Measurements from ENCODE around the gene P2RX2. TPM values are rescaled to one million over a fixed set of nuclear protein-coding genes. Genes with fewer than 3 reads are reported as not detected.

P2RX2 gene
- total and polyA plus RNA-seq, 4 donors = not detected

GRCh38 chr12:132602572-132603239, 15.9 kb upstream of the P2RX2 start:
- DNase-seq (ENCODE audit: low spot score) = no peak
- TF ChIP-seq NR2F2 (IDR thresholded peaks at IDR 0.05) = peak; percentile 39
- TF ChIP-seq YY1 (IDR thresholded peaks at IDR 0.05) = no peak
- no peak for TF ChIP-seq GABPA (IDR thresholded peaks at IDR 0.05 in 1 of 2, conservative IDR thresholded peaks at IDR 0.05 in 1 of 2)
- H3K4me1 ChIP-seq (ENCODE audit: control insufficient read depth in 4 of 4, insufficient read depth in 4 of 4, low read length in 3 of 4) = peaks cover 9 to 55% (median 36%) of the 10 kb centered on the region in 4 donors
- peak overlapping the region; percentile 12 to 93 for H3K9ac ChIP-seq (ENCODE audit: low read depth in 1 of 2, low read length in 2 of 2)
- H3K36me3 ChIP-seq (ENCODE audit: control insufficient read depth in 4 of 4, insufficient read depth in 3 of 4, low read depth in 1 of 4, low read length in 3 of 4) = no peaks in the 10 kb centered on the region
- H3K27me3 ChIP-seq (ENCODE audit: control insufficient read depth in 4 of 4, insufficient read depth in 4 of 4, low read length in 3 of 4) = no peaks in the 10 kb centered on the region
- H3K27ac ChIP-seq (ENCODE audit: low read depth in 1 of 2, low read length in 2 of 2) = peak overlapping the region; percentile 76 to 92
- no peaks in the 10 kb centered on the region for H3K9me3 ChIP-seq (ENCODE audit: control insufficient read depth in 4 of 4, low read length in 3 of 4)
- peak overlapping the region; percentile 23 to 66 (median 66) for H3K4me3 ChIP-seq (ENCODE audit: low read depth in 1 of 3, low read length in 3 of 3)
- WGBS = 58% methylated on average over 29 of the region's 29 CpGs

- TF ChIP-seq GABPA (IDR thresholded peaks at IDR 0.05 in 1 of 2, conservative IDR thresholded peaks at IDR 0.05 in 1 of 2) = no peak
- TF ChIP-seq ZBTB33 (IDR thresholded peaks at IDR 0.05) = no peak
- TF ChIP-seq, protein P1, sequence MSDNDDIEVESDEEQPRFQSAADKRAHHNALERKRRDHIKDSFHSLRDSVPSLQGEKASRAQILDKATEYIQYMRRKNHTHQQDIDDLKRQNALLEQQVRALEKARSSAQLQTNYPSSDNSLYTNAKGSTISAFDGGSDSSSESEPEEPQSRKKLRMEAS (IDR thresholded peaks at IDR 0.05) = no peak
- no peak for TF ChIP-seq REST (IDR thresholded peaks at IDR 0.05)
- TF ChIP-seq SP1 (IDR thresholded peaks at IDR 0.05) = no peak
- peak overlapping the region; percentile 74 to 93 for H3K9ac ChIP-seq (ENCODE audit: low read depth in 1 of 2, low read length in 2 of 2)
- H3K4me3 ChIP-seq (ENCODE audit: low read depth in 1 of 3, low read length in 3 of 3) = peak overlapping the region; percentile 66 to 76 (median 66)
- no peaks in the 10 kb centered on the region for H3K9me3 ChIP-seq (ENCODE audit: control insufficient read depth in 4 of 4, low read length in 3 of 4)
- 40% methylated on average over 67 of the region's 67 CpGs for WGBS
- no peaks in the 10 kb centered on the region for H3K27me3 ChIP-seq (ENCODE audit: control insufficient read depth in 4 of 4, insufficient read depth in 4 of 4, low read length in 3 of 4)
- peak overlapping the region; percentile 76 to 92 for H3K27ac ChIP-seq (ENCODE audit: low read depth in 1 of 2, low read length in 2 of 2)
- DNase-seq (ENCODE audit: low spot score) = no peak
- H3K36me3 ChIP-seq (ENCODE audit: control insufficient read depth in 4 of 4, insufficient read depth in 3 of 4, low read depth in 1 of 4, low read length in 3 of 4) = no peaks in the 10 kb centered on the region
- peaks cover 12 to 61% (median 39%) of the 10 kb centered on the region in 4 donors for H3K4me1 ChIP-seq (ENCODE audit: control insufficient read depth in 4 of 4, insufficient read depth in 4 of 4, low read length in 3 of 4)
These were observed 15.1 kb upstream of the P2RX2 start for GRCh38 chr12:132603240-132604150.

GRCh38 chr12:132604151-132604618, 14.4 kb upstream of the P2RX2 start:
- Histone ChIP-seq H3K36me3 (ENCODE audit: control insufficient read depth in 4 of 4, insufficient read depth in 3 of 4, low read depth in 1 of 4, low read length in 3 of 4) (no peaks in the 10 kb centered on the region), H3K27me3 (ENCODE audit: control insufficient read depth in 4 of 4, insufficient read depth in 4 of 4, low read length in 3 of 4) (no peaks in the 10 kb centered on the region), H3K9ac (ENCODE audit: low read depth in 1 of 2, low read length in 2 of 2) (peak overlapping the region; percentile 74 to 93), H3K4me1 (ENCODE audit: control insufficient read depth in 4 of 4, insufficient read depth in 4 of 4, low read length in 3 of 4) (peaks cover 16 to 64% (median 40%) of the 10 kb centered on the region in 4 donors), H3K27ac (ENCODE audit: low read depth in 1 of 2, low read length in 2 of 2) (peak overlapping the region; percentile 76 to 92), H3K9me3 (ENCODE audit: control insufficient read depth in 4 of 4, low read length in 3 of 4) (no peaks in the 10 kb centered on the region), H3K4me3 (ENCODE audit: low read depth in 1 of 3, low read length in 3 of 3) (peak overlapping the region; percentile 66 to 76 (median 66))
- 33% methylated on average over 26 of the region's 26 CpGs for WGBS
- no peak for DNase-seq (ENCODE audit: low spot score)
- TF ChIP-seq REST (IDR thresholded peaks at IDR 0.05) = no peak
- TF ChIP-seq JUND (IDR thresholded peaks at IDR 0.05) = no peak
- no peak for TF ChIP-seq TAF1 (conservative IDR thresholded peaks at IDR 0.05)
- TF ChIP-seq GABPA (IDR thresholded peaks at IDR 0.05 in 1 of 2, conservative IDR thresholded peaks at IDR 0.05 in 1 of 2) = no peak
- no peak for TF ChIP-seq HNF4A (conservative IDR thresholded peaks at IDR 0.05)
- no peak for TF ChIP-seq ZBTB33 (IDR thresholded peaks at IDR 0.05)
- TF ChIP-seq YY1 (IDR thresholded peaks at IDR 0.05) = peak; percentile 73
- no peak for TF ChIP-seq FOXA1 (IDR thresholded peaks at IDR 0.05)
- peak; percentile 13 for TF ChIP-seq NR2F2 (IDR thresholded peaks at IDR 0.05)

Data from liver (tissue), 9 donors.